Natural killer cell treated with Interleukin-12 subunit alpha and Interleukin-12 subunit beta and Interleukin-15 and Interleukin-18, amount 100 ng/mL, for 72 hours (primary cell): Measurements from ENCODE around the gene DCAF11. TPM values are rescaled to one million over a fixed set of nuclear protein-coding genes. Genes with fewer than 3 reads are reported as not detected.

Experiments
- ATAC-seq, 2 donors: fragments of 150-1000 bp; cut with Tn5 transposase in 1 of 2; sonication (Bioruptor Pico), chemical (Tn5 transposase) in 1 of 2; 2 replicates each; pipeline ENCODE4 v1.10.0; 2021
- DNase-seq: peaks from one replicate; pipeline ENCODE4 v3.0.0; 2022; ENCODE audit warnings: low spot score
- H3K27ac Mint-ChIP-seq, 2 donors: 1 replicate in 1 of 2; 2 replicates in 1 of 2; pipeline ENCODE4 v1.8.0; 2022; ENCODE audit warnings: mixed read lengths in 2 of 2, mild to moderate bottlenecking in 1 of 2, moderate library complexity in 1 of 2
- H3K27me3 Mint-ChIP-seq, 2 donors: 1 replicate in 1 of 2; 2 replicates in 1 of 2; pipeline ENCODE4 v1.8.0; 2022; ENCODE audit warnings: mixed read lengths in 2 of 2
- H3K36me3 Mint-ChIP-seq: one replicate; pipeline ENCODE4 v1.8.0; 2022; ENCODE audit warnings: mixed read lengths
- H3K4me1 Mint-ChIP-seq, 2 donors: 1 replicate in 1 of 2; 2 replicates in 1 of 2; pipeline ENCODE4 v1.8.0; 2022; ENCODE audit warnings: low read depth in 2 of 2, mixed read lengths in 2 of 2, mild to moderate bottlenecking in 1 of 2
- H3K4me3 Mint-ChIP-seq: one replicate; pipeline ENCODE4 v1.8.0; 2022; ENCODE audit warnings: mixed read lengths
- H3K9me3 Mint-ChIP-seq: 2 replicates; pipeline ENCODE4 v1.8.0; 2022; ENCODE audit warnings: mixed read lengths
- total RNA-seq, 2 donors: library from RNA; stranded (reverse); gene quantifications; one replicate each; pipeline ENCODE4 v1.2.3, GENCODE V29; 2022

Gene DCAF11
- total RNA-seq, 2 donors from 2014 or later = 87.4 to 96.1 TPM

GRCh38 chr14:24084440-24084839, 30.1 kb upstream of the DCAF11 start:
- Mint-ChIP-seq H3K4me1 (peaks cover 7 to 15% of the 10 kb centered on the region in 2 donors), H3K27ac (no peak overlapping the region), H3K4me3 (no peak overlapping the region), H3K27me3 (peaks cover 0 to 6% of the 10 kb centered on the region in 2 donors), H3K9me3 (no peaks in the 10 kb centered on the region), H3K36me3 (no peaks in the 10 kb centered on the region)
- ATAC-seq = no peak
- no peak for DNase-seq

- no peak for ATAC-seq
- H3K27me3 Mint-ChIP-seq = peaks cover 0 to 3% of the 10 kb centered on the region in 2 donors
- no peak for DNase-seq
- H3K4me3 Mint-ChIP-seq = no peak overlapping the region
- peaks cover 7 to 15% of the 10 kb centered on the region in 2 donors for H3K4me1 Mint-ChIP-seq
- no peaks in the 10 kb centered on the region for H3K36me3 Mint-ChIP-seq
- H3K9me3 Mint-ChIP-seq = no peaks in the 10 kb centered on the region
- no peak overlapping the region for H3K27ac Mint-ChIP-seq
Observed at GRCh38 chr14:24085215-24085614, 29.4 kb upstream of the DCAF11 start.

GRCh38 chr14:24086193-24086955, 28.2 kb upstream of the DCAF11 start:
- Mint-ChIP-seq H3K27me3 (peaks cover 0 to 3% of the 10 kb centered on the region in 2 donors), H3K4me3 (no peak overlapping the region), H3K36me3 (no peaks in the 10 kb centered on the region), H3K9me3 (no peaks in the 10 kb centered on the region), H3K4me1 (peaks cover 10 to 12% of the 10 kb centered on the region in 2 donors), H3K27ac (no peak overlapping the region)
- DNase-seq = no peak
- no peak for ATAC-seq

- Mint-ChIP-seq H3K4me1 (peaks cover 7 to 10% of the 10 kb centered on the region in 2 donors), H3K36me3 (no peaks in the 10 kb centered on the region), H3K9me3 (no peaks in the 10 kb centered on the region), H3K27ac (no peak overlapping the region), H3K4me3 (no peak overlapping the region), H3K27me3 (peaks cover 0 to 2% of the 10 kb centered on the region in 2 donors)
- ATAC-seq (no peak), DNase-seq (no peak)
Observed at GRCh38 chr14:24087004-24087403, 27.6 kb upstream of the DCAF11 start.

- Mint-ChIP-seq H3K4me1 (peaks cover 5 to 10% of the 10 kb centered on the region in 2 donors), H3K9me3 (no peaks in the 10 kb centered on the region), H3K27ac (no peak overlapping the region), H3K27me3 (no peaks in the 10 kb centered on the region), H3K36me3 (no peaks in the 10 kb centered on the region), H3K4me3 (no peak overlapping the region)
- ATAC-seq (no peak), DNase-seq (no peak)
Observed at GRCh38 chr14:24088095-24088494, 26.5 kb upstream of the DCAF11 start.

GRCh38 chr14:24089890-24090289, 24.7 kb upstream of the DCAF11 start:
- H3K36me3 Mint-ChIP-seq = no peaks in the 10 kb centered on the region
- no peaks in the 10 kb centered on the region for H3K27me3 Mint-ChIP-seq
- DNase-seq = no peak
- peaks cover 16 to 21% of the 10 kb centered on the region in 2 donors for H3K4me1 Mint-ChIP-seq
- H3K27ac Mint-ChIP-seq = no peak overlapping the region
- no peaks in the 10 kb centered on the region for H3K9me3 Mint-ChIP-seq
- no peak overlapping the region for H3K4me3 Mint-ChIP-seq
- no peak for ATAC-seq

- peak overlapping the region; percentile 93 for H3K4me3 Mint-ChIP-seq
- no peak for ATAC-seq
- no peaks in the 10 kb centered on the region for H3K27me3 Mint-ChIP-seq
- H3K27ac Mint-ChIP-seq = peak overlapping the region; percentile 5 to 82
- H3K36me3 Mint-ChIP-seq = no peaks in the 10 kb centered on the region
- DNase-seq = no peak
- H3K4me1 Mint-ChIP-seq = peaks cover 31 to 37% of the 10 kb centered on the region in 2 donors
- H3K9me3 Mint-ChIP-seq = no peaks in the 10 kb centered on the region
Observed at GRCh38 chr14:24092110-24092504, 22.5 kb upstream of the DCAF11 start.

- Mint-ChIP-seq H3K4me1 (peaks cover 31 to 37% of the 10 kb centered on the region in 2 donors), H3K4me3 (peak overlapping the region; percentile 93), H3K9me3 (no peaks in the 10 kb centered on the region), H3K27me3 (no peaks in the 10 kb centered on the region), H3K36me3 (no peaks in the 10 kb centered on the region), H3K27ac (peak overlapping the region; percentile 82 to 96)
- ATAC-seq (no peak), DNase-seq (no peak)
Observed at GRCh38 chr14:24092505-24093206, 21.9 kb upstream of the DCAF11 start.

GRCh38 chr14:24093207-24093900, 21.2 kb upstream of the DCAF11 start:
- ATAC-seq (no peak), DNase-seq (no peak)
- no peaks in the 10 kb centered on the region for H3K9me3 Mint-ChIP-seq
- H3K4me1 Mint-ChIP-seq = peaks cover 31 to 37% of the 10 kb centered on the region in 2 donors
- no peaks in the 10 kb centered on the region for H3K27me3 Mint-ChIP-seq
- H3K27ac Mint-ChIP-seq = peak overlapping the region; percentile 82 to 96
- peak overlapping the region; percentile 93 for H3K4me3 Mint-ChIP-seq
- no peaks in the 10 kb centered on the region for H3K36me3 Mint-ChIP-seq

GRCh38 chr14:24093901-24094840, 20.4 kb upstream of the DCAF11 start, which contains the start of gene PCK2:
Gene PCK2, plus strand, starts transcription at chr14:24094311. Its CDS starts 95 bp downstream, at chr14:24094406.
- Mint-ChIP-seq H3K36me3 (no peaks in the 10 kb centered on the region), H3K9me3 (no peaks in the 10 kb centered on the region), H3K4me3 (peak within 1 kb of the TSS; percentile 93), H3K27me3 (no peaks in the 10 kb centered on the region), H3K4me1 (peaks cover 31 to 37% of the 10 kb centered on the region in 2 donors), H3K27ac (peak within 1 kb of the TSS; percentile 94 to 96)
- ATAC-seq (peak; percentile 86 to 91), DNase-seq (peak; percentile 90)

- DNase-seq = no peak
- Mint-ChIP-seq H3K4me3 (peak overlapping the region; percentile 93), H3K27ac (peak overlapping the region; percentile 94 to 96), H3K9me3 (no peaks in the 10 kb centered on the region), H3K27me3 (no peaks in the 10 kb centered on the region), H3K4me1 (peaks cover 31 to 33% of the 10 kb centered on the region in 2 donors), H3K36me3 (no peaks in the 10 kb centered on the region)
- no peak for ATAC-seq
Observed at GRCh38 chr14:24094841-24095270, 19.7 kb upstream of the DCAF11 start.

- H3K9me3 Mint-ChIP-seq = no peaks in the 10 kb centered on the region
- H3K4me3 Mint-ChIP-seq = peak overlapping the region; percentile 93
- no peaks in the 10 kb centered on the region for H3K27me3 Mint-ChIP-seq
- peaks cover 31% of the 10 kb centered on the region in 2 donors for H3K4me1 Mint-ChIP-seq
- DNase-seq (peak; percentile 72), ATAC-seq (peak; percentile 20 to 67)
- H3K27ac Mint-ChIP-seq = peak overlapping the region; percentile 94 to 96
- no peaks in the 10 kb centered on the region for H3K36me3 Mint-ChIP-seq
Observed at GRCh38 chr14:24095271-24096068, 19.1 kb upstream of the DCAF11 start.
